ENCODE data around the gene CACNA2D1.

Gene CACNA2D1

DNA sequence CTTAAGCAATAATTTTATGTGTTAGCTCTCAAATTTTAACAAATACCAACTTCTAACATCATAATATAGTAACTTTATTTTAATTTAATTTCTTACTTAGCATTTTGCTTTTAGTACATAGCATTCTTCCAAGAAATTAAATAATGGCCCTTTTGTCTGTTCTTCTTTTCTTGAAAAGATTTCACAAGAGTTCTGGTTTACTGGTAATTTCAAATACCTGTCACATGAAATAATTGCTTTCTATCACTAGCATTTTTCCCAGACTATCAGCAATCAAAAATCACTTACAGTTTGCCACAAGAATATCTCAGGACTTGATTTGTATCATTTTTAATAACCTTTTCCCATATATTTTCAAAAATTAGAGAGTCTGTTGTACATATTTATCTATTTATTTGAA lies 193.0 kb downstream of the CACNA2D1 start:
- H3K79me1 ChIP-seq (replicated peaks; ENCODE audit: low read length, poor library complexity, severe bottlenecking): no peaks in the 10 kb centered on the region
- H2AK5ac ChIP-seq (ENCODE audit: low read length, severe bottlenecking): no peak overlapping the region
- no peak overlapping the region for H3K14ac ChIP-seq (ENCODE audit: low read length in 2 of 2)
- H3K4ac ChIP-seq (ENCODE audit: low read depth in 1 of 2, low read length in 2 of 2): no peak overlapping the region
- no peak overlapping the region for H3K9ac ChIP-seq (ENCODE audit: low read length)
- H2BK15ac ChIP-seq (ENCODE audit: low read depth, poor library complexity, severe bottlenecking): no peak overlapping the region
- no peak overlapping the region for H2BK120ac ChIP-seq (ENCODE audit: low read depth, low read length)
- H3K18ac ChIP-seq (ENCODE audit: low read depth in 1 of 2, low read length in 2 of 2): no peak overlapping the region
- no peak overlapping the region for H3K27ac ChIP-seq (ENCODE audit: low read length, poor library complexity, severe bottlenecking)
- H2BK5ac ChIP-seq (ENCODE audit: low read depth, low read length, poor library complexity, severe bottlenecking): no peak overlapping the region
- H3K4me1 ChIP-seq (ENCODE audit: control insufficient read depth, insufficient read depth, low read depth, low read length): peaks cover 1% of the 10 kb centered on the region
- no peaks in the 10 kb centered on the region for H3K9me3 ChIP-seq (ENCODE audit: control insufficient read depth, low read length)
- no peak overlapping the region for H4K8ac ChIP-seq (ENCODE audit: low read length)
- no peaks in the 10 kb centered on the region for H3K27me3 ChIP-seq (ENCODE audit: control insufficient read depth in 1 of 2, insufficient read depth in 1 of 2, low read length in 2 of 2)
- no peak overlapping the region for H3K4me3 ChIP-seq (ENCODE audit: insufficient read depth in 1 of 2, low read depth in 1 of 2, low read length in 2 of 2)
- H2AFZ ChIP-seq (ENCODE audit: low read depth, low read length): no peak overlapping the region
- no peak overlapping the region for H2BK12ac ChIP-seq (ENCODE audit: low read length in 2 of 2)
- DNase-seq: no peak
- H3K23ac ChIP-seq (ENCODE audit: low read length in 2 of 2): no peak overlapping the region
- H3K4me2 ChIP-seq (ENCODE audit: low read length, poor library complexity, severe bottlenecking): no peak overlapping the region
- H3K36me3 ChIP-seq (ENCODE audit: control insufficient read depth in 1 of 2, insufficient read depth in 2 of 2, low read depth in 1 of 2, low read length in 2 of 2): no peaks in the 10 kb centered on the region
- no peak overlapping the region for H4K91ac ChIP-seq (ENCODE audit: low read length)

DNA sequence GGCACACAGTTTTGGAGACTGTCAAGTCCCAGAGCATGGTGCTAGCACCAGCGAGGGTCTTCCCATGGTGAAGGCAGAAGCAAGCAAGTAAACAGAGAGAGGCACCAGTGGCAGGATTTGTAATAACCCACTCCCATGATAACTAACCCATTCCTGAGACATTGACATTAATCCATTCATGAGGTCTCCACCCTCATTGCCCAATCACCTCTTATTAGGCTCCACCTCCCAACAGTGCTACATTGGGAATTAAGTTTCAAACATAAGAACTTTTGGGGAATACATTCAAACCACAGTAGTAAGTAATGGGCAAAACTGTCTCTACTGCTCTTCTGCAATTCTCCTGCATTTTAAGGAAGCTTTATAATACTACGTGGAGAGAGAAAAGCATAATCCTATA lies 193.6 kb downstream of the CACNA2D1 start:
- H2AK5ac ChIP-seq (ENCODE audit: low read length, severe bottlenecking): no peak overlapping the region
- no peak overlapping the region for H3K27ac ChIP-seq (ENCODE audit: low read length, poor library complexity, severe bottlenecking)

DNA sequence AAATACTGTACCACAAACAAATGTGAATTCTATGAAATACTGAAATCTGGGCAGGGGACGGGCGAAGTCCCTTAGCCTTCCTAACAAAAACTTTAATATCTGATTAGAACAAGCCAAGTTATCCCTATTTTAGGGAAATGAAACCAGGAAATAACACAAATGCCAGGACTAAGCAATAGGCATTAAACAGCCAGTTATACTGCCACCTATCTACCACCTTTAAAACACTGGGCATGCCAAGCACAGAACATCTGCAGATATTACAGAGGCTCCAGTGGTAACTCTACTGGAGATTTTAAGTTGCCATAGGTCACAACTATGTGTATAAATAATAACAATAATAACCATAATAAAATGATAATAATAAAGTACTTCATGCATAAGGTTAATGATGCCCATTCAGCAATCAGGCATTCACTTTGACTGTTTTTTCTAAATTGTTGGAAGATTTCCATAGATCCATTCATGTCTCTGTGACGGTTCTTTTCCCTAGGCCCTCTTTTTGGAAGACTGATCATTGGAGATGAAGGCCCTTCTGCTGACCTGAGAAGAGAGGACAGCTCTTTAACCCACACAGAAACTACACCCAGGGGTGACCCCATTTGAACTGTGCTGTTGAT lies 195.7 kb downstream of the CACNA2D1 start:
- H3K27ac ChIP-seq (ENCODE audit: low read length, poor library complexity, severe bottlenecking): no peak overlapping the region
- peaks cover 1% of the 10 kb centered on the region for H3K4me1 ChIP-seq (ENCODE audit: control insufficient read depth, insufficient read depth, low read depth, low read length)
- no peak overlapping the region for H2BK15ac ChIP-seq (ENCODE audit: low read depth, poor library complexity, severe bottlenecking)
- no peak overlapping the region for H2BK5ac ChIP-seq (ENCODE audit: low read depth, low read length, poor library complexity, severe bottlenecking)
- no peak overlapping the region for H2BK120ac ChIP-seq (ENCODE audit: low read depth, low read length)
- no peak overlapping the region for H2BK12ac ChIP-seq (ENCODE audit: low read length in 2 of 2)
- no peak overlapping the region for H3K4me3 ChIP-seq (ENCODE audit: insufficient read depth in 1 of 2, low read depth in 1 of 2, low read length in 2 of 2)
- H2AK5ac ChIP-seq (ENCODE audit: low read length, severe bottlenecking): no peak overlapping the region
- no peak overlapping the region for H3K18ac ChIP-seq (ENCODE audit: low read depth in 1 of 2, low read length in 2 of 2)
- no peak for DNase-seq
- no peaks in the 10 kb centered on the region for H3K9me3 ChIP-seq (ENCODE audit: control insufficient read depth, low read length)
- no peak overlapping the region for H2AFZ ChIP-seq (ENCODE audit: low read depth, low read length)
- H3K79me1 ChIP-seq (replicated peaks; ENCODE audit: low read length, poor library complexity, severe bottlenecking): no peaks in the 10 kb centered on the region
- no peak overlapping the region for H3K23ac ChIP-seq (ENCODE audit: low read length in 2 of 2)
- H4K8ac ChIP-seq (ENCODE audit: low read length): no peak overlapping the region
- no peak overlapping the region for H3K9ac ChIP-seq (ENCODE audit: low read length)
- H3K4me2 ChIP-seq (ENCODE audit: low read length, poor library complexity, severe bottlenecking): no peak overlapping the region
- no peak overlapping the region for H3K14ac ChIP-seq (ENCODE audit: low read length in 2 of 2)
- H3K27me3 ChIP-seq (ENCODE audit: control insufficient read depth in 1 of 2, insufficient read depth in 1 of 2, low read length in 2 of 2): no peaks in the 10 kb centered on the region
- 100% methylated on average over 3 of the region's 3 CpGs for WGBS
- no peaks in the 10 kb centered on the region for H3K36me3 ChIP-seq (ENCODE audit: control insufficient read depth in 1 of 2, insufficient read depth in 2 of 2, low read depth in 1 of 2, low read length in 2 of 2)
- no peak overlapping the region for H3K4ac ChIP-seq (ENCODE audit: low read depth in 1 of 2, low read length in 2 of 2)
- no peak overlapping the region for H4K91ac ChIP-seq (ENCODE audit: low read length)

More for the DNA sequence above, 193.6 kb downstream of the CACNA2D1 start:
- no peaks in the 10 kb centered on the region for H3K79me1 ChIP-seq (replicated peaks; ENCODE audit: low read length, poor library complexity, severe bottlenecking)
- no peaks in the 10 kb centered on the region for H3K36me3 ChIP-seq (ENCODE audit: control insufficient read depth in 1 of 2, insufficient read depth in 2 of 2, low read depth in 1 of 2, low read length in 2 of 2)
- no peak overlapping the region for H4K91ac ChIP-seq (ENCODE audit: low read length)
- peaks cover 1% of the 10 kb centered on the region for H3K4me1 ChIP-seq (ENCODE audit: control insufficient read depth, insufficient read depth, low read depth, low read length)
- no peaks in the 10 kb centered on the region for H3K9me3 ChIP-seq (ENCODE audit: control insufficient read depth, low read length)
- no peak overlapping the region for H3K18ac ChIP-seq (ENCODE audit: low read depth in 1 of 2, low read length in 2 of 2)
- no peak overlapping the region for H2AFZ ChIP-seq (ENCODE audit: low read depth, low read length)
- H2BK12ac ChIP-seq (ENCODE audit: low read length in 2 of 2): no peak overlapping the region
- no peak overlapping the region for H3K4me2 ChIP-seq (ENCODE audit: low read length, poor library complexity, severe bottlenecking)
- DNase-seq: no peak
- H3K14ac ChIP-seq (ENCODE audit: low read length in 2 of 2): no peak overlapping the region
- H4K8ac ChIP-seq (ENCODE audit: low read length): no peak overlapping the region
- no peaks in the 10 kb centered on the region for H3K27me3 ChIP-seq (ENCODE audit: control insufficient read depth in 1 of 2, insufficient read depth in 1 of 2, low read length in 2 of 2)
- 100% methylated on average over 1 of the region's 2 CpGs for WGBS
- H3K9ac ChIP-seq (ENCODE audit: low read length): no peak overlapping the region
- no peak overlapping the region for H3K4me3 ChIP-seq (ENCODE audit: insufficient read depth in 1 of 2, low read depth in 1 of 2, low read length in 2 of 2)
- no peak overlapping the region for H2BK5ac ChIP-seq (ENCODE audit: low read depth, low read length, poor library complexity, severe bottlenecking)
- H2BK15ac ChIP-seq (ENCODE audit: low read depth, poor library complexity, severe bottlenecking): no peak overlapping the region
- H3K23ac ChIP-seq (ENCODE audit: low read length in 2 of 2): no peak overlapping the region
- H2BK120ac ChIP-seq (ENCODE audit: low read depth, low read length): no peak overlapping the region
- no peak overlapping the region for H3K4ac ChIP-seq (ENCODE audit: low read depth in 1 of 2, low read length in 2 of 2)

DNA sequence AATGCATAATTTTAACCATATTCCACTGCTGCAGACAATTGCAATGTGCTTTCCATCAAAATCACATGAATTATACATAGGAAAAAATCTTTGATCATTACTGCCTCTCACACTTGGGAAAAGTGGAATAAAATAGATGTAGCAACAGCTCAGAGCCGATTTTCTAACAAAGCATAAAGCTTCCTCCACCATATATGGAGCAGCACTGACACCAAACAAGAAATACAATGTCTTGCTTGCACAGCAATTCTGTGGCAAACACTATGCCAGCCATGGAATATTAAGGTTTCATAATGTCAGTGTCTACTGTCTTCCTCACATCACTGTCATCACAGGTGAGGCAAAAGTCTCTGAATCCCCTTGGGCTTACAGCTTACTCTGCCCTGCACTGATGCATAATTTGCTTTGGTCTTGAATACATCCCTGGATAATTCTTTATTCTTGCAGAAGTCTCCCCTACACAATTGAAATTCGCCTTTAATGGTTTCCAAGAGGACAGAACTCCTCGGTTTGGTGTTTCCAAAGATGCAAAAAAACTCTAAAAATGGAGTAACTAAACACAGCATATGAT lies 198.5 kb downstream of the CACNA2D1 start:
- H3K9ac ChIP-seq (ENCODE audit: low read length): no peak overlapping the region
- H2AFZ ChIP-seq (ENCODE audit: low read depth, low read length): no peak overlapping the region
- H3K9me3 ChIP-seq (ENCODE audit: control insufficient read depth, low read length): no peaks in the 10 kb centered on the region
- H3K79me1 ChIP-seq (replicated peaks; ENCODE audit: low read length, poor library complexity, severe bottlenecking): no peaks in the 10 kb centered on the region
- 94% methylated on average over 1 of the region's 3 CpGs for WGBS
- no peak overlapping the region for H3K4ac ChIP-seq (ENCODE audit: low read depth in 1 of 2, low read length in 2 of 2)
- H3K23ac ChIP-seq (ENCODE audit: low read length in 2 of 2): no peak overlapping the region
- H2BK5ac ChIP-seq (ENCODE audit: low read depth, low read length, poor library complexity, severe bottlenecking): no peak overlapping the region
- H2AK5ac ChIP-seq (ENCODE audit: low read length, severe bottlenecking): no peak overlapping the region
- no peak overlapping the region for H3K14ac ChIP-seq (ENCODE audit: low read length in 2 of 2)
- H2BK120ac ChIP-seq (ENCODE audit: low read depth, low read length): no peak overlapping the region
- no peak overlapping the region for H2BK12ac ChIP-seq (ENCODE audit: low read length in 2 of 2)
- H4K91ac ChIP-seq (ENCODE audit: low read length): no peak overlapping the region
- no peak overlapping the region for H4K8ac ChIP-seq (ENCODE audit: low read length)
- DNase-seq: no peak
- no peaks in the 10 kb centered on the region for H3K27me3 ChIP-seq (ENCODE audit: control insufficient read depth in 1 of 2, insufficient read depth in 1 of 2, low read length in 2 of 2)
- no peak overlapping the region for H3K4me3 ChIP-seq (ENCODE audit: insufficient read depth in 1 of 2, low read depth in 1 of 2, low read length in 2 of 2)
- no peak overlapping the region for H2BK15ac ChIP-seq (ENCODE audit: low read depth, poor library complexity, severe bottlenecking)
- H3K18ac ChIP-seq (ENCODE audit: low read depth in 1 of 2, low read length in 2 of 2): no peak overlapping the region
- H3K4me1 ChIP-seq (ENCODE audit: control insufficient read depth, insufficient read depth, low read depth, low read length): peaks cover 1% of the 10 kb centered on the region
- no peak overlapping the region for H3K4me2 ChIP-seq (ENCODE audit: low read length, poor library complexity, severe bottlenecking)
- H3K27ac ChIP-seq (ENCODE audit: low read length, poor library complexity, severe bottlenecking): no peak overlapping the region
- H3K36me3 ChIP-seq (ENCODE audit: control insufficient read depth in 1 of 2, insufficient read depth in 2 of 2, low read depth in 1 of 2, low read length in 2 of 2): no peaks in the 10 kb centered on the region
